ENCODE measurements around the gene PTGFRN. TPM values are rescaled to one million over a fixed set of nuclear protein-coding genes. Genes with fewer than 3 reads are reported as not detected.
"Not testable (repeated sequence)": the region's sequence is repeated elsewhere in the genome, so short reads cannot be mapped to it uniquely, and the experiment has no call there.

Gene PTGFRN
- polyA plus RNA-seq, 1 donor (not counting 4 experiments of a cell fraction or from before 2014, with no cell fraction given): 177 TPM

DNA sequence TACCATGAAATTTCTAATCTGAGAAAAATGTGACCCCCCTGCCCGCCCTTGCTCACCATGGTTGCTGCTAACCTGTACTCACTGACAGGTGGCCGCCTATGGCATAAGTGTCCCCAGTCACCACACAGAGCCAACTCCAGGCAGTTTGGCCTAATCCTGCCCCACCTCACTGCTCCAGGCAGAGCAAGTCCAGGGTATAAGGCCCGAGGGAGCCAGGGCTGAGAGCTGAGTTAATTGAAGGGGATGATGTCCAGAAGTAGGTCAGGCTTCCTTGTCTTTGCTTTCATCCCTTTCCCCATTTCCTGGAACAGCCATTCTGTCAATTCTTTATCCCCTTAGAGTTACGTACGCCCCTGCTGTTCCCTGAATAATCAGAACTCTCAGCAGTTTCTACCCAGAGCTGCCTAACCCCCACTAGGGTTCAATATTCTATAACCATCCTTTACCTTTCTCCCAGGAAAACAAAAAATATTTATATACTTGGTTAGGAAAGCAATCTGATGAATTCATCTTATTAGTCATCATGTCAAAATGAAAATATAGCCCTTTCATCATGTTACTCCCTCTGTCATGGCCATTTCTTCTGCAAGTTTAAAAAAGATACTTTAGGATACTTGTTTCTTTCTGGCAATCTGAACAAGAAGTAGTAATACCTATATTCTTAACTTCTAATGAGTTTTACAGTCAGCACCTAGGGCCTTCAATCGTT lies 62.4 kb downstream of the PTGFRN start:
- FAIRE-seq (no peak), DNase-seq (ENCODE audit: low read depth, low spot score) (no peak)
- Histone ChIP-seq H3K36me3 (ENCODE audit: control insufficient read depth in 2 of 2, extremely low read depth in 1 of 2, insufficient read depth in 2 of 2, low read length in 2 of 2) (peaks cover 13 to 15% of the 10 kb centered on the region in 2 experiments), H3K9ac (ENCODE audit: control insufficient read depth, extremely low read depth, insufficient read depth, low read length) (no peak overlapping the region), H3K27ac (ENCODE audit: control insufficient read depth, insufficient read depth, low read length) (peak overlapping the region; percentile 67), H2AFZ (ENCODE audit: control insufficient read depth, low read length) (no peak overlapping the region), H3K4me3 (ENCODE audit: control insufficient read depth in 2 of 3, extremely low read depth in 1 of 3, insufficient read depth in 2 of 3, low read depth in 1 of 3, low read length in 3 of 3) (no peak overlapping the region), H3K79me2 (ENCODE audit: control insufficient read depth, insufficient read depth, low read length) (peaks cover 43% of the 10 kb centered on the region), H3K9me1 (ENCODE audit: control insufficient read depth, extremely low read depth, insufficient read depth, low read length) (peaks cover 3% of the 10 kb centered on the region), H3K27me3 (ENCODE audit: control insufficient read depth, extremely low read depth, insufficient read depth, low read length) (no peaks in the 10 kb centered on the region), H3K4me1 (ENCODE audit: control insufficient read depth, extremely low read depth, insufficient read depth, low read length) (peaks cover 16% of the 10 kb centered on the region), H3K9me3 (ENCODE audit: control insufficient read depth, low read depth, low read length) (no peaks in the 10 kb centered on the region), H4K20me1 (ENCODE audit: control insufficient read depth, extremely low read depth, insufficient read depth, low read length) (peaks cover 3% of the 10 kb centered on the region), H3K4me2 (ENCODE audit: control insufficient read depth, extremely low read depth, insufficient read depth, low read depth, low read length) (peak overlapping the region; percentile 53)
- dilution Hi-C loops (cut with MboI; ENCODE audit: extremely low pct_ligation_motif_present, low sequenced_read_pairs): no loop called here
- TF ChIP-seq EZH2 (IDR thresholded peaks at IDR 0.05; ENCODE audit: low read length): no peak
- TF ChIP-seq CTCF (optimal IDR thresholded peaks at IDR 0.05 in 1 of 3, IDR thresholded peaks at IDR 0.05 in 1 of 3, conservative IDR thresholded peaks at IDR 0.05 in 1 of 3; ENCODE audit: extremely low read depth in 1 of 3, insufficient read depth in 2 of 3, low read length in 3 of 3): no peak

DNA sequence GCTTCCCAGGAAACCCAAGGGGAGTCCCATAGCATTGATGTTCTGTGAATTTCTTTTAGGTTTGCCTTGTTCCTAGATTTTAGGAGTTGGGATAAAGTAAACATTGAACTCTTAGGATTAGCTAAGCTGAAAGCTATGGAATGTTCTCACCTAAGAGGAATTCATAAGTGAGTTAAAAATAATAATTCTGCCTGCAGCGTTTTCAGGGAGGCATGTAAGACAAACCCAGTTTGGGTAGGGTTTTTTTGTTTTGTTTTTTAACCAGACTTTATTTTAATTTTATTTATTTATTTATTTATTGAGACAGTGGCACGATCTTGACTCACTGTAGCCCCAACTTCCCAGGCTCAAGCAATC lies 62.9 kb downstream of the PTGFRN start:
- TF ChIP-seq EZH2 (IDR thresholded peaks at IDR 0.05; ENCODE audit: low read length) (no peak), CTCF (optimal IDR thresholded peaks at IDR 0.05 in 1 of 3, IDR thresholded peaks at IDR 0.05 in 1 of 3, conservative IDR thresholded peaks at IDR 0.05 in 1 of 3; ENCODE audit: extremely low read depth in 1 of 3, insufficient read depth in 2 of 3, low read length in 3 of 3) (no peak)
- DNase-seq (ENCODE audit: low read depth, low spot score): no peak
- no peak overlapping the region for H3K9ac ChIP-seq (ENCODE audit: control insufficient read depth, extremely low read depth, insufficient read depth, low read length)
- no peaks in the 10 kb centered on the region for H3K9me3 ChIP-seq (ENCODE audit: control insufficient read depth, low read depth, low read length)
- peak overlapping the region; percentile 53 for H3K4me2 ChIP-seq (ENCODE audit: control insufficient read depth, extremely low read depth, insufficient read depth, low read depth, low read length)
- H3K4me3 ChIP-seq (ENCODE audit: control insufficient read depth in 2 of 3, extremely low read depth in 1 of 3, insufficient read depth in 2 of 3, low read depth in 1 of 3, low read length in 3 of 3): no peak overlapping the region
- peaks cover 16% of the 10 kb centered on the region for H3K4me1 ChIP-seq (ENCODE audit: control insufficient read depth, extremely low read depth, insufficient read depth, low read length)
- H3K27me3 ChIP-seq (ENCODE audit: control insufficient read depth, extremely low read depth, insufficient read depth, low read length): no peaks in the 10 kb centered on the region
- dilution Hi-C loops (cut with MboI; ENCODE audit: extremely low pct_ligation_motif_present, low sequenced_read_pairs): no loop called here
- no peak for FAIRE-seq
- H3K27ac ChIP-seq (ENCODE audit: control insufficient read depth, insufficient read depth, low read length): peak overlapping the region; percentile 67
- H4K20me1 ChIP-seq (ENCODE audit: control insufficient read depth, extremely low read depth, insufficient read depth, low read length): peaks cover 3% of the 10 kb centered on the region
- no peak overlapping the region for H2AFZ ChIP-seq (ENCODE audit: control insufficient read depth, low read length)
- H3K79me2 ChIP-seq (ENCODE audit: control insufficient read depth, insufficient read depth, low read length): peaks cover 41% of the 10 kb centered on the region
- H3K36me3 ChIP-seq (ENCODE audit: control insufficient read depth in 2 of 2, extremely low read depth in 1 of 2, insufficient read depth in 2 of 2, low read length in 2 of 2): peaks cover 12% of the 10 kb centered on the region in 2 experiments
- H3K9me1 ChIP-seq (ENCODE audit: control insufficient read depth, extremely low read depth, insufficient read depth, low read length): peaks cover 3% of the 10 kb centered on the region

DNA sequence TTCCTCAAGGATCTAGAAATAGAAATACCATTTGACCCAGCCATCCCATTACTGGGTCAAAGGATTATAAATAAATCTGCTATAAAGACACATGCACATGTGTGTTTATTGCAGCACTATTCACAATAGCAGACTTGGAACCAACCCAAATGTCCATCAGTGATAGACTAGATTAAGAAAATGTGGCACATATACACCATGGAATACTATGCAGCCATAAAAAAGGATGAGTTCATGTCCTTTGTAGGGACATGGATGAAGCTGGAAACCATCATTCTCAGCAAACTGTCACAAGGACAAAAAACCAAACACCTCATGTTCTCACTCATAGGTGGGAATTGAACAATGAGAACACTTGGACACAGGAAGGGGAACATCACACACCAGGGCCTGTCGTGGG lies 70.6 kb downstream of the PTGFRN start:
- H3K27ac ChIP-seq (ENCODE audit: control insufficient read depth, insufficient read depth, low read length); H3K9me1 ChIP-seq (ENCODE audit: control insufficient read depth, extremely low read depth, insufficient read depth, low read length); dilution Hi-C loops (cut with MboI; ENCODE audit: extremely low pct_ligation_motif_present, low sequenced_read_pairs); H3K4me1 ChIP-seq (ENCODE audit: control insufficient read depth, extremely low read depth, insufficient read depth, low read length); H3K4me2 ChIP-seq (ENCODE audit: control insufficient read depth, extremely low read depth, insufficient read depth, low read depth, low read length); H3K9ac ChIP-seq (ENCODE audit: control insufficient read depth, extremely low read depth, insufficient read depth, low read length); H3K27me3 ChIP-seq (ENCODE audit: control insufficient read depth, extremely low read depth, insufficient read depth, low read length); H3K4me3 ChIP-seq (ENCODE audit: control insufficient read depth in 2 of 3, extremely low read depth in 1 of 3, insufficient read depth in 2 of 3, low read depth in 1 of 3, low read length in 3 of 3); DNase-seq (ENCODE audit: low read depth, low spot score); H3K9me3 ChIP-seq (ENCODE audit: control insufficient read depth, low read depth, low read length); H2AFZ ChIP-seq (ENCODE audit: control insufficient read depth, low read length); H4K20me1 ChIP-seq (ENCODE audit: control insufficient read depth, extremely low read depth, insufficient read depth, low read length); FAIRE-seq; H3K79me2 ChIP-seq (ENCODE audit: control insufficient read depth, insufficient read depth, low read length): not testable (repeated sequence)
- peaks cover 0 to 16% of the 10 kb centered on the region in 2 experiments for H3K36me3 ChIP-seq (ENCODE audit: control insufficient read depth in 2 of 2, extremely low read depth in 1 of 2, insufficient read depth in 2 of 2, low read length in 2 of 2)

All from keratinocyte (primary cell).